ENCODE results near the gene HSD17B14. TPM values are rescaled to one million over a fixed set of nuclear protein-coding genes. Genes with fewer than 3 reads are reported as not detected.

HSD17B14 gene
- polyA plus RNA-seq, 1 of the 3 experiments (the other 2 are of a cell fraction): 29.7 TPM

GRCh38 chr19:48813123-48813913, 23.0 kb downstream of the HSD17B14 start:
- 94% methylated on average over 6 of the region's 21 CpGs for WGBS (ENCODE audit: low lambda C conversion rate)
- TF ChIP-seq TAF1 (IDR thresholded peaks at IDR 0.05; ENCODE audit: borderline replicate concordance, low read depth, low read length) (no peak), RXRA (IDR thresholded peaks at IDR 0.05; ENCODE audit: borderline replicate concordance, low read depth) (no peak), CTCF (IDR thresholded peaks at IDR 0.05) (peak; percentile 40)
- Histone ChIP-seq H2AFZ (ENCODE audit: low read depth) (no peak overlapping the region), H3K27me3 (ENCODE audit: insufficient read depth) (no peaks in the 10 kb centered on the region), H3K27ac (ENCODE audit: low read depth in 2 of 2, low read length in 1 of 2) (no peak overlapping the region; a peak in 1 of 4 replicates), H3K4me2 (no peak overlapping the region), H3K4me1 (ENCODE audit: control insufficient read depth in 1 of 2, insufficient read depth in 2 of 2, low read depth in 1 of 2, low read length in 1 of 2) (peaks cover 0 to 12% of the 10 kb centered on the region in 2 experiments; a peak in 2 of 4 replicates), H3K9ac (no peak overlapping the region), H4K20me1 (ENCODE audit: insufficient read depth) (no peaks in the 10 kb centered on the region), H3F3A (replicated peaks; ENCODE audit: insufficient read depth) (peaks cover 2% of the 10 kb centered on the region), H3K9me3 (no peaks in the 10 kb centered on the region), H3K36me3 (replicated peaks in 1 of 2; ENCODE audit: control insufficient read depth in 1 of 2, insufficient read depth in 2 of 2, low read length in 1 of 2) (no peaks in the 10 kb centered on the region), H3K9me2 (no peaks in the 10 kb centered on the region), H3K79me2 (ENCODE audit: insufficient read depth) (no peaks in the 10 kb centered on the region), H3K4me3 (ENCODE audit: low read depth in 2 of 2, low read length in 1 of 2) (no peak overlapping the region)
- ChIA-PET POLR2A (interaction anchor here (1.4 kb wide), 1 partner anchor 17 kb away, joined by 4 read pairs; no protein-coding TSS in a partner anchor), CTCF (interaction anchor here (0.7 to 4.7 kb wide), 12 partner anchors 10 to 184 kb away, joined by 3 to 27 read pairs (median 5); partner anchors contain the start of genes CA11, HSD17B14 and RUVBL2)
- peak; percentile 47 for DNase-seq

GRCh38 chr19:48812094-48812929, 24.0 kb downstream of the HSD17B14 start:
- Histone ChIP-seq H3K4me2 (peak overlapping the region; percentile 70), H4K20me1 (ENCODE audit: insufficient read depth) (no peaks in the 10 kb centered on the region), H3K79me2 (ENCODE audit: insufficient read depth) (no peaks in the 10 kb centered on the region), H3K4me1 (ENCODE audit: control insufficient read depth in 1 of 2, insufficient read depth in 2 of 2, low read depth in 1 of 2, low read length in 1 of 2) (peaks cover 0 to 12% of the 10 kb centered on the region in 2 experiments; a peak in 2 of 4 replicates), H3K27me3 (ENCODE audit: insufficient read depth) (no peaks in the 10 kb centered on the region), H2AFZ (ENCODE audit: low read depth) (peak overlapping the region; percentile 78; the same call in 1 of the 2 replicates), H3K9me2 (no peaks in the 10 kb centered on the region), H3K4me3 (ENCODE audit: low read depth in 2 of 2, low read length in 1 of 2) (peak overlapping the region; percentile 48 to 59), H3K36me3 (replicated peaks in 1 of 2; ENCODE audit: control insufficient read depth in 1 of 2, insufficient read depth in 2 of 2, low read length in 1 of 2) (no peaks in the 10 kb centered on the region), H3K9me3 (no peaks in the 10 kb centered on the region), H3F3A (replicated peaks; ENCODE audit: insufficient read depth) (peaks cover 4% of the 10 kb centered on the region), H3K27ac (ENCODE audit: low read depth in 2 of 2, low read length in 1 of 2) (peak overlapping the region in 1 of 2 experiments; percentile 53; a peak in 2 of 4 replicates), H3K9ac (no peak overlapping the region)
- POLR2A ChIA-PET: interaction anchor here (0.5 to 2.3 kb wide), 3 partner anchors 17 to 18 kb away, joined by 3 to 10 read pairs (median 4); no protein-coding TSS in a partner anchor
- CTCF ChIA-PET: interaction anchor here (0.6 to 4.7 kb wide), 12 partner anchors 9 to 185 kb away, joined by 3 to 27 read pairs (median 4); partner anchors contain the start of genes CA11, HSD17B14 and RUVBL2
- DNase-seq: peak; percentile 97
- WGBS (ENCODE audit: low lambda C conversion rate): 24% methylated on average over 26 of the region's 39 CpGs
- peak; percentile 35; the same call in 1 of the 2 replicates for TF ChIP-seq RFX5 (IDR thresholded peaks at IDR 0.05; ENCODE audit: low read length)
- TF ChIP-seq POLR2AphosphoS5 (IDR thresholded peaks at IDR 0.05; ENCODE audit: low read depth, low read length): peak; percentile 32; the same call in 1 of the 2 replicates
- no peak for TF ChIP-seq ELF1 (IDR thresholded peaks at IDR 0.05)
- TF ChIP-seq MXI1 (IDR thresholded peaks at IDR 0.05; ENCODE audit: low read depth, low read length): peak; percentile 42
- TF ChIP-seq FOSL2 (IDR thresholded peaks at IDR 0.05; ENCODE audit: borderline replicate concordance, low read depth): no peak
- TF ChIP-seq IRF3 (IDR thresholded peaks at IDR 0.05; ENCODE audit: low read depth, low read length): no peak
- TF ChIP-seq RCOR1 (IDR thresholded peaks at IDR 0.05; ENCODE audit: low read length): no peak
- no peak for TF ChIP-seq FOXM1 (IDR thresholded peaks at IDR 0.05; ENCODE audit: low read depth)
- TF ChIP-seq ZBTB33 (IDR thresholded peaks at IDR 0.05; ENCODE audit: borderline replicate concordance, low read depth): no peak
- no peak for TF ChIP-seq SMC3 (IDR thresholded peaks at IDR 0.05; ENCODE audit: low read depth, low read length)
- TF ChIP-seq FOXJ3 (CRISPR knock-in tag; IDR thresholded peaks at IDR 0.05): no peak
- TF ChIP-seq RXRA (IDR thresholded peaks at IDR 0.05; ENCODE audit: borderline replicate concordance, low read depth): no peak
